ENCODE results near the gene HIRIP3.

DNA sequence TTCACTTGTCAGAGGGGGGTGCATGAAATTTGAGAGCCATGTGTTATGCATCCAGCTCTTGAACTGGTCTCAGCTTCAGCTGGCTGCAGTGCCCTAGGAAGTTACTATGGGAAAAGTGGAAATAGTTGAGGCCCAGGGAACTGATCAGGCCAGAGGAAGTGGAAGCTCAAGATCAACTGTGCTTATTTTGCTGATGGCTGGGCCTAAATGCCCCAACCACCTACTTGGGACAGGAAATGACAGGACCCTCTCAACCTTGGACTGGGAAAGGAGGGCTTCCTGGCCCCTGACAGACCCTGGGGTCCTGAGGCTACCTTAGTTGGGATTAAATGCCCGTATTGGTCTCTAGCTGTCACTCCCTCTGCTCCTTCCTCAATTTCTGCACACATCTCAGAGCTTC is 22.9 kb downstream of the HIRIP3 start:
- TF ChIP-seq, protein P1, sequence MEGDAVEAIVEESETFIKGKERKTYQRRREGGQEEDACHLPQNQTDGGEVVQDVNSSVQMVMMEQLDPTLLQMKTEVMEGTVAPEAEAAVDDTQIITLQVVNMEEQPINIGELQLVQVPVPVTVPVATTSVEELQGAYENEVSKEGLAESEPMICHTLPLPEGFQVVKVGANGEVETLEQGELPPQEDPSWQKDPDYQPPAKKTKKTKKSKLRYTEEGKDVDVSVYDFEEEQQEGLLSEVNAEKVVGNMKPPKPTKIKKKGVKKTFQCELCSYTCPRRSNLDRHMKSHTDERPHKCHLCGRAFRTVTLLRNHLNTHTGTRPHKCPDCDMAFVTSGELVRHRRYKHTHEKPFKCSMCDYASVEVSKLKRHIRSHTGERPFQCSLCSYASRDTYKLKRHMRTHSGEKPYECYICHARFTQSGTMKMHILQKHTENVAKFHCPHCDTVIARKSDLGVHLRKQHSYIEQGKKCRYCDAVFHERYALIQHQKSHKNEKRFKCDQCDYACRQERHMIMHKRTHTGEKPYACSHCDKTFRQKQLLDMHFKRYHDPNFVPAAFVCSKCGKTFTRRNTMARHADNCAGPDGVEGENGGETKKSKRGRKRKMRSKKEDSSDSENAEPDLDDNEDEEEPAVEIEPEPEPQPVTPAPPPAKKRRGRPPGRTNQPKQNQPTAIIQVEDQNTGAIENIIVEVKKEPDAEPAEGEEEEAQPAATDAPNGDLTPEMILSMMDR (IDR thresholded peaks at IDR 0.05), result no peak
- TF ChIP-seq POLR2A (IDR thresholded peaks at IDR 0.05), result no peak
